ENCODE measurements around the gene CDH18.

DNA sequence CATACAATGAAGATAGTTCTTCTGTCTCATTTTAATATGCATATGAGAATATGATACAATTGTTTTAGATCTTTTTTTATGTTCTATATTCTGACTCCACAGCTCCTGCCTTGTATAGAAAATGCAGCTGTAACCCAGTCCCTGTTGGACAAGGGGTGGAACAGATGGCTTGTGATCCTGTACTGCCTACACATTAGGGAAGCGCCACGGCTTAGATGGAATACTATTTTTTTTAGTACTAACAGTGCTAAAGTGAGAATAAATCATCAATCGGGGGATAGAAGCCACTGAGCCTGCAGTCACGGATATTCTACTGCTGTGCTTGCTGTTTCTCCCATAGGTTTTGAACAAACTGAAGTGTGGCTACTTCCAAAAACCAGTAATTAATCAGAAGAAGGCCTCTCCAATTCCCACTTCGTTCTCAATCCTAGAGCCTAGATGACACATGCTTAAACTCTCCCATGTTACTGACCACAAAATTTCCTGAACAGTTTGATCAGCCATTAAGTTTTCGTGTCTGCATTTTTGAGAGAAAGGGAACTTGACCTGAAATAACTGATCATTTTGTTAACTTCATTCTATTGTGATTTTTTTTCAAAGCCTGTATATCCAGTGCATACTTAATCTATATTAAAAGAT, 150.3 kb downstream of the CDH18 start:
- TF ChIP-seq, protein P1, sequence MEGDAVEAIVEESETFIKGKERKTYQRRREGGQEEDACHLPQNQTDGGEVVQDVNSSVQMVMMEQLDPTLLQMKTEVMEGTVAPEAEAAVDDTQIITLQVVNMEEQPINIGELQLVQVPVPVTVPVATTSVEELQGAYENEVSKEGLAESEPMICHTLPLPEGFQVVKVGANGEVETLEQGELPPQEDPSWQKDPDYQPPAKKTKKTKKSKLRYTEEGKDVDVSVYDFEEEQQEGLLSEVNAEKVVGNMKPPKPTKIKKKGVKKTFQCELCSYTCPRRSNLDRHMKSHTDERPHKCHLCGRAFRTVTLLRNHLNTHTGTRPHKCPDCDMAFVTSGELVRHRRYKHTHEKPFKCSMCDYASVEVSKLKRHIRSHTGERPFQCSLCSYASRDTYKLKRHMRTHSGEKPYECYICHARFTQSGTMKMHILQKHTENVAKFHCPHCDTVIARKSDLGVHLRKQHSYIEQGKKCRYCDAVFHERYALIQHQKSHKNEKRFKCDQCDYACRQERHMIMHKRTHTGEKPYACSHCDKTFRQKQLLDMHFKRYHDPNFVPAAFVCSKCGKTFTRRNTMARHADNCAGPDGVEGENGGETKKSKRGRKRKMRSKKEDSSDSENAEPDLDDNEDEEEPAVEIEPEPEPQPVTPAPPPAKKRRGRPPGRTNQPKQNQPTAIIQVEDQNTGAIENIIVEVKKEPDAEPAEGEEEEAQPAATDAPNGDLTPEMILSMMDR (conservative IDR thresholded peaks at IDR 0.05; ENCODE audit: low read depth, low read length), result no peak
- TF ChIP-seq POLR2A (IDR thresholded peaks at IDR 0.05; ENCODE audit: low read depth, low read length) (no peak), SMC3 (IDR thresholded peaks at IDR 0.05; ENCODE audit: low read depth, low read length) (no peak)
- TF ChIP-seq, protein P2, sequence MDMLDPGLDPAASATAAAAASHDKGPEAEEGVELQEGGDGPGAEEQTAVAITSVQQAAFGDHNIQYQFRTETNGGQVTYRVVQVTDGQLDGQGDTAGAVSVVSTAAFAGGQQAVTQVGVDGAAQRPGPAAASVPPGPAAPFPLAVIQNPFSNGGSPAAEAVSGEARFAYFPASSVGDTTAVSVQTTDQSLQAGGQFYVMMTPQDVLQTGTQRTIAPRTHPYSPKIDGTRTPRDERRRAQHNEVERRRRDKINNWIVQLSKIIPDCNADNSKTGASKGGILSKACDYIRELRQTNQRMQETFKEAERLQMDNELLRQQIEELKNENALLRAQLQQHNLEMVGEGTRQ (IDR thresholded peaks at IDR 0.05; ENCODE audit: low read depth, low read length), result no peak
